MM.1S (cell line): ENCODE results near the gene CUBN.

ENCODE experiments used
- CTCF ChIP-seq: fragments of 300-600 bp; sonication (generic); IDR thresholded peaks from 2 replicates; pipeline ENCODE4 v1.5.1; 2016; ENCODE audit warnings: antibody characterized with exemption, low read length, mixed read lengths
- EZH2 ChIP-seq: fragments of 300-600 bp; sonication (generic); optimal IDR thresholded peaks from 2 replicates; pipeline ENCODE3; 2017; ENCODE audit warnings: low read depth, mild to moderate bottlenecking, antibody characterized with exemption, low read length, mixed read lengths
- EZH2phosphoT487 ChIP-seq: fragments of 300-600 bp; sonication (generic); IDR thresholded peaks from 2 replicates; pipeline ENCODE4 v1.6.1; 2018; ENCODE audit warnings: antibody characterized with exemption, low read length

GRCh38 chr10:16916496-16916895 is 213.1 kb downstream of the CUBN start:
- no peak for TF ChIP-seq CTCF
- TF ChIP-seq EZH2: no peak
- no peak for TF ChIP-seq EZH2phosphoT487
